ENCODE measurements around the gene IFT80.

DNA sequence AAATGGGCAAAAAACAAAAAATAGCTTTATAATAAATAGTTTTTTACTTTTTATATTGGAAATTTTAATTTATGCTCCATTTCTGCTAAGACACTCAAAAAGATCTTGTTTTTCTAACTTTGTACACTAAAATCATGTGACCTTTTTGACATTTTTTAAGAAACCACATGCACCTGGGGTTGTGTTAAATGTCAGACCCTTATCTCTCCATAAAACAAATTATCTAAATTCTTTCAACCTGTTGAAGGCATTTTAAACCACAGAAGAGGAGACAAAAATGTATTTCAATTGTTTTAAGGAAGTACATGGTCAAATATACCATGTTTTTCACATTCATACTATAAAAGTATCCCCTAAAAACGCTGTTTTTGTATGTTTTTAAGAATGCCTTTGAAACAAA is 29.2 kb downstream of the IFT80 start:
- TF ChIP-seq CTCF (IDR thresholded peaks at IDR 0.05) (no peak), POLR2AphosphoS5 (IDR thresholded peaks at IDR 0.05) (no peak), POLR2A (IDR thresholded peaks at IDR 0.05) (no peak)
